Uterus (tissue), 4 donors: Measurements from ENCODE around the gene ANKRD12. TPM values are rescaled to one million over a fixed set of nuclear protein-coding genes. Genes with fewer than 3 reads are reported as not detected.
"Not testable (repeated sequence)": the region's sequence is repeated elsewhere in the genome, so short reads cannot be mapped to it uniquely, and the experiment has no call there.

Experiments used
- DNase-seq, 2 donors: peaks; one replicate each; pipeline ENCODE4 v3.0.0-alpha.2; 2019 to 2020
- H3K27ac ChIP-seq, 2 donors: fragments of 200-600 bp; sonication (generic); 1 replicate in 1 of 2; 2 replicates in 1 of 2; pipeline ENCODE4 v1.5.1; 2016 to 2018
- H3K27me3 ChIP-seq, 2 donors: fragments of 200-600 bp; sonication (generic); one replicate each; pipeline ENCODE4 v1.5.1; 2018 to 2019; ENCODE audit warnings: control low read depth in 1 of 2
- H3K36me3 ChIP-seq, 2 donors: fragments of 200-600 bp; sonication (generic); one replicate each; pipeline ENCODE4 v1.5.1; 2019; ENCODE audit warnings: control low read depth in 1 of 2
- H3K4me1 ChIP-seq, 2 donors: fragments of 200-600 bp; sonication (generic); one replicate each; pipeline ENCODE4 v1.5.1; 2018 to 2019; ENCODE audit warnings: control low read depth in 1 of 2
- H3K4me3 ChIP-seq, 2 donors: fragments of 200-600 bp; sonication (generic); 1 replicate in 1 of 2; 2 replicates in 1 of 2; pipeline ENCODE4 v1.5.1; 2018 to 2019; ENCODE audit warnings: mild to moderate bottlenecking in 1 of 2
- H3K9me3 ChIP-seq, 2 donors: fragments of 200-600 bp; sonication (generic); one replicate each; pipeline ENCODE4 v1.5.1; 2019; ENCODE audit warnings: control low read depth in 1 of 2
- CTCF ChIP-seq, 4 experiments: fragments of 200-600 bp in 2 of 4; fragments of 450-650 bp in 2 of 4; sonication (generic) in 2 of 4; IDR thresholded peaks; one replicate each; pipeline ENCODE4 v1.5.1; 2016 to 2019; ENCODE audit warnings: antibody characterized with exemption in 4 of 4, mild to moderate bottlenecking in 2 of 4, moderate library complexity in 1 of 4
- POLR2A ChIP-seq, 2 donors: fragments of 450-650 bp; IDR thresholded peaks; one replicate each; pipeline ENCODE4 v1.6.1; 2016; ENCODE audit warnings: antibody characterized with exemption in 2 of 2, mild to moderate bottlenecking in 1 of 2, moderate library complexity in 1 of 2
- intact Hi-C: fragments of 100-400 bp; cut with DNase I; formaldehyde crosslinking; loops from one replicate; pipeline ENCODE4 v1.15.1; 2023; ENCODE audit warnings: low total_unique reads
- total RNA-seq, 4 donors: library from RNA; depleted of rRNA in 3 of 4; stranded (reverse); fragments of >200 nt in 3 of 4; gene quantifications; one replicate each; pipeline versions ENCODE4 v1.1.0 to v1.2.4, GENCODE V29; 2014 to 2023
- donor health status: DM: yes; HTN: yes; CAD: no.

ANKRD12 gene
- total RNA-seq, 4 donors from 2014 or later: 29.1 to 122 (median 43.6) TPM

GRCh38 chr18:9169515-9169914, 32.9 kb downstream of the ANKRD12 start:
- H3K4me3 ChIP-seq, H3K27ac ChIP-seq, intact Hi-C loops, H3K9me3 ChIP-seq, H3K27me3 ChIP-seq, DNase-seq, H3K36me3 ChIP-seq, H3K4me1 ChIP-seq: not testable (repeated sequence)

- H3K4me1 ChIP-seq, H3K27me3 ChIP-seq, DNase-seq, H3K36me3 ChIP-seq, intact Hi-C loops, H3K9me3 ChIP-seq, H3K4me3 ChIP-seq, H3K27ac ChIP-seq: not testable (repeated sequence)
Measured at GRCh38 chr18:9171919-9172318, 35.3 kb downstream of the ANKRD12 start.

GRCh38 chr18:9172506-9173127, 36.0 kb downstream of the ANKRD12 start:
- H3K36me3 ChIP-seq: no peaks in the 10 kb centered on the region
- intact Hi-C loops: no loop called here
- H3K4me1 ChIP-seq: no peaks in the 10 kb centered on the region
- no peak for DNase-seq
- TF ChIP-seq CTCF (IDR thresholded peaks at IDR 0.05): no peak
- TF ChIP-seq POLR2A (IDR thresholded peaks at IDR 0.05): no peak
- H3K4me3 ChIP-seq: no peak overlapping the region
- no peaks in the 10 kb centered on the region for H3K27me3 ChIP-seq
- H3K27ac ChIP-seq: no peak overlapping the region
- H3K9me3 ChIP-seq: no peaks in the 10 kb centered on the region

GRCh38 chr18:9173770-9174233, 37.2 kb downstream of the ANKRD12 start:
- no peak for TF ChIP-seq CTCF (IDR thresholded peaks at IDR 0.05)
- TF ChIP-seq POLR2A (IDR thresholded peaks at IDR 0.05): no peak
- no peak for DNase-seq
- Histone ChIP-seq H3K4me3 (no peak overlapping the region), H3K9me3 (no peaks in the 10 kb centered on the region), H3K4me1 (no peaks in the 10 kb centered on the region), H3K27ac (no peak overlapping the region), H3K36me3 (no peaks in the 10 kb centered on the region), H3K27me3 (no peaks in the 10 kb centered on the region)
- intact Hi-C loops: no loop called here

- DNase-seq: no peak
- no peaks in the 10 kb centered on the region for H3K27me3 ChIP-seq
- H3K36me3 ChIP-seq: no peaks in the 10 kb centered on the region
- TF ChIP-seq POLR2A (IDR thresholded peaks at IDR 0.05): no peak
- no peak for TF ChIP-seq CTCF (IDR thresholded peaks at IDR 0.05)
- no peak overlapping the region for H3K4me3 ChIP-seq
- no peak overlapping the region for H3K27ac ChIP-seq
- intact Hi-C loops: no loop called here
- no peaks in the 10 kb centered on the region for H3K9me3 ChIP-seq
- no peaks in the 10 kb centered on the region for H3K4me1 ChIP-seq
Measured at GRCh38 chr18:9174302-9174701, 37.7 kb downstream of the ANKRD12 start.

- Histone ChIP-seq H3K27me3 (no peaks in the 10 kb centered on the region), H3K4me3 (no peak overlapping the region), H3K9me3 (no peaks in the 10 kb centered on the region), H3K4me1 (no peaks in the 10 kb centered on the region), H3K27ac (no peak overlapping the region), H3K36me3 (no peaks in the 10 kb centered on the region)
- intact Hi-C loops: no loop called here
- no peak for DNase-seq
- TF ChIP-seq POLR2A (IDR thresholded peaks at IDR 0.05) (no peak), CTCF (IDR thresholded peaks at IDR 0.05) (no peak)
Measured at GRCh38 chr18:9175115-9175514, 38.5 kb downstream of the ANKRD12 start.
